Mucosa of stomach (tissue), 1 donor: ENCODE data around the gene AOAH.
"Not testable (repeated sequence)": the region's sequence is repeated elsewhere in the genome, so short reads cannot be mapped to it uniquely, and the experiment has no call there.

Source experiments
- H3K27me3 ChIP-seq: one replicate; pipeline ENCODE4 v1.7.0; 2013; ENCODE audit warnings: mild to moderate bottlenecking, low read length; ENCODE audit not compliant: control insufficient read depth, insufficient read depth
- H3K36me3 ChIP-seq: one replicate; pipeline ENCODE4 v1.7.0; 2013; ENCODE audit warnings: low read length; ENCODE audit not compliant: control insufficient read depth, insufficient read depth
- H3K4me1 ChIP-seq: one replicate; pipeline ENCODE4 v1.7.0; 2013; ENCODE audit warnings: mild to moderate bottlenecking, low read length; ENCODE audit not compliant: control insufficient read depth, insufficient read depth
- H3K4me3 ChIP-seq: one replicate; pipeline ENCODE4 v1.7.0; 2013; ENCODE audit warnings: low read length
- H3K9ac ChIP-seq: one replicate; pipeline ENCODE4 v1.7.0; 2013; ENCODE audit warnings: mild to moderate bottlenecking, low read length, moderate library complexity
- H3K9me3 ChIP-seq: one replicate; pipeline ENCODE4 v1.7.0; 2013; ENCODE audit warnings: mild to moderate bottlenecking, low read length, moderate library complexity; ENCODE audit not compliant: control insufficient read depth
- donor health status: Pancreatic carcinoma.

The AOAH gene

DNA sequence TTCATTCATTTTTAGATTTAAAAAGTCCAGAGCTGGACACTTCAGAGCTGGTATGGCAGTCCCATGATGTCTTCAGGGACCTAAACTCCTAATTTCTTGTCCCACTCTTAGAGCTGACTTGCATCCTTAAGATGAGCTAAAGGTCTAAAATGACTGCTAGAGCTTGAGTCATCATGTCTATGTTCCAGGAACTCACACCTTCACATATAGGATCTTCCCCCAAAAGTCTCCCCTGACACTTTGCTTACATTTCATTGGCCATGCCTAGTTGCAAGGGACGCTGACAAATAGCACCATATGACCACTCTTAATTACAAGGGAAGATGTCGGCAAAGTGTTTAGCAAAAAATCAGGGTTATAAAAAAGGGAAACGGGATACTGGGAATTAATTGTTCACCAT, 10.4 kb upstream of the AOAH start:
- H3K36me3 ChIP-seq: no peaks in the 10 kb centered on the region
- H3K27me3 ChIP-seq: no peaks in the 10 kb centered on the region
- H3K9ac ChIP-seq: no peak overlapping the region
- H3K4me1 ChIP-seq: no peaks in the 10 kb centered on the region
- H3K9me3 ChIP-seq: no peaks in the 10 kb centered on the region
- H3K4me3 ChIP-seq: no peak overlapping the region

DNA sequence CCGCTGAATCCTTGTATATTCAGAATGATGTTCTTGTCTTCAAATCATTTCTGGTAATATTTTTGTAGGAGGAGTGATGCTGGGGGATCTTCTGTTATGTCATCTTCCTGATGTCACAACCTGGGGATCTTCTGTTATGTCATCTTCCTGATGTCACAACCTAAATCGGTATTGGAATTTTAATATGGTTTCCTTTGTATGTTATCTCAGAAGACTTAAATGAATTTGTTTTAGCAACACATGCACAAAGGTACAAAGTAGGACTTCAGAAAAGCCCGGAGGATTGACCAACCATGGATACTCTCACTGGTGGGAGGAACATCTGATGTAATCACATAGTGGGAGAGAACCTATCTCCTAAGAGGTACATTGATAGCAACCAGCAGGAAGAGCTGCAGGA, 9.1 kb upstream of the AOAH start:
- Histone ChIP-seq H3K4me3 (no peak overlapping the region), H3K9me3 (no peaks in the 10 kb centered on the region)

DNA sequence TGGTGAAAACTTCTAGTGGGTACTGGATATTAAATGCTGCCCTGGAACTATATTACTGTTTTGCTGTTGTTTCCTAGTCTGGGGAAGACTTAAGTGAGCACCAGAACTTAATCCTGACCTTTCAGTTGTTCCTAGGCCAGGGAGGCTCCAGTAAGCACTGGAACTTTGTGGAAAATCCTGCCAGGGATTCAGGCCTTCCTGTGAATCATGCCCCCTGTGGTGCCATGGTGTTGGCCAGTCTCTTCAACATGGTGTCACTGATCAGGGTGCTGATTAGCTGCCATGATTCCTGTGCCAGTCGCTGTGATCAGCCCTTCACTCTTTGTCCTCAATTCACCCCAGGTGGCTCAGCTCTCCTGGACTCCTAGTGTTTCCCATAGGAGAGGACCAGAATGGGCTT, 8.5 kb upstream of the AOAH start:
- no peaks in the 10 kb centered on the region for H3K36me3 ChIP-seq
- H3K4me3 ChIP-seq: no peak overlapping the region
- H3K4me1 ChIP-seq: no peaks in the 10 kb centered on the region
- H3K9ac ChIP-seq: no peak overlapping the region
- H3K27me3 ChIP-seq: no peaks in the 10 kb centered on the region
- no peaks in the 10 kb centered on the region for H3K9me3 ChIP-seq

More for the DNA sequence above, 9.1 kb upstream of the AOAH start:
- Histone ChIP-seq H3K4me1 (no peaks in the 10 kb centered on the region), H3K9ac (no peak overlapping the region), H3K27me3 (no peaks in the 10 kb centered on the region), H3K36me3 (no peaks in the 10 kb centered on the region)

DNA sequence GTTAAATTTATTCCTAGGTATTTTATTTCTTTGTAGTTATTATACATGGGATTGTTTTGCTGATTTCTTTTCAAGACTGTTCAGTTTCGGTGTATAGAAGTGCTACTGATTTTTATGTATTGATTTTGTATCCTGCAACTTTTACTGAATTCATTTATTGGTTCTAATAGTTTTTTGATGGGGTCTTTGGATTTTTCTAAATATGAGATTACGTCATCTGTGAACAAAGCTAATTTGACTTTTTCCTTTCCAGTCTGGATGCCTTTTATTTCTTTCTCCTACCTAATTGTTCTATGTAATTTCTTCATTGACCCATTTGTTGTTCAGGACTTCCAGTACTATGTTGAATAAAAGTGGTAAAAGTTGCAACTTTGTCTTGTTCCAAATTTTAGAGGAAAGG, 5.8 kb upstream of the AOAH start:
- no peaks in the 10 kb centered on the region for H3K9me3 ChIP-seq
- no peak overlapping the region for H3K9ac ChIP-seq
- no peaks in the 10 kb centered on the region for H3K27me3 ChIP-seq
- no peak overlapping the region for H3K4me3 ChIP-seq
- H3K4me1 ChIP-seq: no peaks in the 10 kb centered on the region
- no peaks in the 10 kb centered on the region for H3K36me3 ChIP-seq

DNA sequence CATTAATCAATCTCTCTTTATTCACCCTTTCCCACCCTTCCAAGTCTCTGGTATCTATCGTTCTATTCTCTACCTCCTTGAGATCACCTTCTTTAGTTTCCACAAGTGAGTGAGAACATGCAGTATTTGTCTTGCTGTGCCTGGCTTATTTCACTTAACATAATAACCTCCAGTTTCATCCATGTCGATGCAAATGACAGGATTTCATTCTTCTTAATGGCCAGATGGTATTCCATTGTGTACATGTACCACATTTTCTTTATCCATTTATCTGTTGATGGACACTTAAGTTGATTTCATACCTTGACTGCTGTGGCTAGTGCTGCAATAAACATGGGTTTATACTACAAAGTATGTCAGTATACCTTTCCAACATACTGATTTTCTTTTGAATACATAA, 3.8 kb upstream of the AOAH start:
- Histone ChIP-seq H3K9ac (no peak overlapping the region), H3K27me3 (no peaks in the 10 kb centered on the region), H3K36me3 (no peaks in the 10 kb centered on the region), H3K4me1 (no peaks in the 10 kb centered on the region), H3K4me3 (no peak overlapping the region), H3K9me3 (no peaks in the 10 kb centered on the region)

DNA sequence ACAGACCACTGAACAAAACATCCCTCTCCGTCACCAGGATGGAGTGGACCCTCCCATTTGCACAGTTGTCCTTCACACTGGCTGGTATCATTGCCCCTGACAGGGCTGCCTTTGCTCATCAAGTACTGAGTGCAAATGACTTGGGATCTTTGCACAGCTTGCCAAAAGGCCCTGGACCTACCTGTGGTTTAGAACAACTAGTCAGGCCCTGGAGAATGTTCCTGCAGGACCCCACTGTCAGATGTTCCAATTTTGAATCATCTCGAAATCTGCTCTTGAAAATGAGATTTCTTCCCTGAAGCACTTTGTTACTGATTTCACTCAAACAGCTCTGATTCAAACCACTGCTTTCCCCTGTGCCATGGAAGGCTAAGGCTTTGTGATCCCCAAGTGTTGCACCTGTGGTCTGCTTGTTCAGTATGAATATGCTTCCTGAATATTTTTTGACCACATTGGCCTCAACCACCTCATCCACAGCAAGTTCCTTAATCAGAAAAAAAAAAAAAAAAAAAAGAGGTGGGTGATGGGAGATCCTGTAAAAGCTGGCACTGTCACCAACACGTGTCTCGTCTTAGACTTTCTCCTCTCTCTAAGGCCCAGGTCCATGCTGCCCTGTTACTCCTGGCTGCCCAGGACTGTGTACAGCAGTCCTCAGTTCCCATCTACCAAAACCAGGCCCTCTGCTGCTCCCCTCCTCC, 2.7 kb upstream of the AOAH start:
- Histone ChIP-seq H3K36me3 (no peaks in the 10 kb centered on the region), H3K9ac (no peak overlapping the region), H3K4me1 (no peaks in the 10 kb centered on the region), H3K9me3 (no peaks in the 10 kb centered on the region), H3K4me3 (no peak overlapping the region), H3K27me3 (no peaks in the 10 kb centered on the region)

DNA sequence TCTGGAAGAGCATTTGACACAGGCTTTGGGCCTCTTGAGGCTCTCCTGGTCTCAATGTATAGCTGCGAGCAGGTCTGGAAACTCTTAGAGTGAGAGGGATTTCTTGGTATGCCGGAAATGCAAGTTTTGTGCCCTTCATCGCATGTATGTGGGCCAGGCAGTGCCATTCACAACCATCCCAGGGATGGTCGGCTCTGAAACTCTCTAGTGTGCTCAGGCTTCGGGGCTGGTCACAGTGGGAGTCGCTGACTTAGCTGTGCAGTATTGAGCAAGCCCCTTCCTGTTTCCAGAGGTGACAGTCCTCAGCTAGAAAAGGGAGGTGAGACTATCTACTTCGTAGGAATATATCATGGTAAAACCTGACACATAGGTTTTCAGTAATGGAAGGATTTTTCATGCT, 2.0 kb upstream of the AOAH start:
- H3K4me3 ChIP-seq: no peak overlapping the region
- H3K9me3 ChIP-seq: no peaks in the 10 kb centered on the region
- H3K4me1 ChIP-seq: no peaks in the 10 kb centered on the region
- no peak overlapping the region for H3K9ac ChIP-seq
- no peaks in the 10 kb centered on the region for H3K36me3 ChIP-seq
- H3K27me3 ChIP-seq: no peaks in the 10 kb centered on the region

DNA sequence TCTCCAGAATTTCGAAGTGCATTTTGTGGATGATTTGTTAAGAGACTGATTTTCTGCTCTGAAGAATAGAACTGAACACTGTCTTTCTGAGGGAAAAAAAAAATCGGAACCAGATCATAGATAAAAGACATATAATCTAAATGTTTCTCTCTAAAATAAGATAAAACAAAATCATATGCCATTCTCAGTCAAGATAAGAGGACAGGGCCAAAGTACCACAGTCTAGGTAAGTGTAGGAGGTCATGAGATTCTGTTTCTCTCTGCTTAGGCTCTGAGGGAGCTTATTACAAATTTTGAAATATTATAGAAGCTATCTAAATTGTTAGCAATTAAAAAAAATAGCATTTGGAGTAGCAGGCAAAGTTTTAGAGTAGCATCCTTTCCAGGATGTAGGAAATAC, 702 bp upstream of the AOAH start:
- Histone ChIP-seq H3K4me3 (no peak overlapping the region), H3K9me3 (no peaks in the 10 kb centered on the region), H3K36me3 (no peaks in the 10 kb centered on the region), H3K4me1 (no peaks in the 10 kb centered on the region), H3K27me3 (peaks cover 3% of the 10 kb centered on the region), H3K9ac (no peak overlapping the region)

DNA sequence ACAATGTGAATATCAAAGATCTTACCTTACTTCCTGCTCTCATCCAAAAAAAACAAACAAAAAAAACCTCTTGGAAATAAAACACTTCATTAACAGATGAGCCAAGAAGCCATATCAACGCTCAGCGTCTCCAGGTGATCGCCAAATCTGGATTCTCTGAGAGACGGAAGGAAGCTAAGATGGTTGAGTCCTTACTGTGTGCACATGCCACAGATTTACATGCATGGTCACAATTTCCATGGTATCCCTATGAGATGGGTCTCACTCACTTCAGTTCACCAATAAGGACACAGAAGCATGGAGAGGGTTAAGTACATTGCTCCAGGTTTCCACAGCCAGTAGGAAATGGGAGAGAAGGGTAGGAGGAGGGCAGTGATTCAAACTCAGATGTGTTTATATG, 1.0 kb downstream of the AOAH start:
- no peak overlapping the region for H3K4me3 ChIP-seq

DNA sequence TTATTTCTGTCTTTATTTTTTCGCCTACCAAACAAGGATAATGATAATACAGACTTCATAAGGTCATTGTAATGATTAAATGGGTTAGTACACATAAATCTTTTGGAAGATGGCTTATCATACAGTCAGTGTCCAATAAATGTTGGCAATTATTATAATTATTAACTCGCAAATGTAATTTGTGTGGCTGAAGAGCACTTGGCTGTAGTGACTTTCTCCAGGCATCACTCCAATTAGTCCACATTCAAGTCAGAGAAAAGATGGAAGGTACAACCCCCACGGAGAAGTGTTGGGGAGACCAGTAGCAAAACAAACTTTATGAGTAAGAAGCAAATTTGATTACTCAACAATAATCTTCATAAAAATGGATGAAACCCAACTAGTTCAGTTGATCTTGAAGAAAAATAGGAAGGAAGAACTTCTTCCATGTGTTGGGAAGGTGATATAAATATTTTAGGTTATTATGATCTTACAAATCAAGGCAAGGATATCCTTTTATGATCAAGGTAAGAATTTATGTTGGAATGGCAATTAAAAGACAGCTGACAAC, 5.1 kb downstream of the AOAH start:
- Histone ChIP-seq H3K4me1 (no peaks in the 10 kb centered on the region), H3K36me3 (no peaks in the 10 kb centered on the region), H3K4me3 (no peak overlapping the region), H3K9ac (no peak overlapping the region), H3K9me3 (no peaks in the 10 kb centered on the region), H3K27me3 (peaks cover 3% of the 10 kb centered on the region)

More for the DNA sequence above, 1.0 kb downstream of the AOAH start:
- Histone ChIP-seq H3K36me3 (no peaks in the 10 kb centered on the region), H3K9ac (no peak overlapping the region), H3K4me1 (no peaks in the 10 kb centered on the region), H3K27me3 (peaks cover 3% of the 10 kb centered on the region), H3K9me3 (no peaks in the 10 kb centered on the region)

DNA sequence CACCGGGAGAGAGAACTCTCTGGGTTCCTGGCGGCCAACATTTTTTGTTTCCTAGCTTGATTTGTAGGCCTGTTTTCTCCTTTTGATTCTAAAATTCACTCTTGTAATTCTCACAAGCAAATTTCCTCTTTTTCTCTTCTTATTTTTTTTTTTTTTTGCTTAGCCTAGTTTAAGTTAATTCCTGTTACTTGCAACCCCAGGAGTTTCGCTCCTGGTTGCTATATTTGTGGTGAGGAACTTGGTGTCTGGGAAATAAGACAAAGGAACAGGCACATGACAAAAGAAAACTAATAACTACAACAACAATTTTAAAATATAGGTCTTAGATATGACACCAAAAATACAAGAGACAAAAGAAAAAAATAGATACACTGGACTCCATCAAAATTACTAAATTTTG, 6.7 kb downstream of the AOAH start:
- H3K4me3 ChIP-seq: no peak overlapping the region
- H3K27me3 ChIP-seq: peaks cover 3% of the 10 kb centered on the region
- no peaks in the 10 kb centered on the region for H3K9me3 ChIP-seq
- no peaks in the 10 kb centered on the region for H3K4me1 ChIP-seq
- no peaks in the 10 kb centered on the region for H3K36me3 ChIP-seq
- no peak overlapping the region for H3K9ac ChIP-seq

DNA sequence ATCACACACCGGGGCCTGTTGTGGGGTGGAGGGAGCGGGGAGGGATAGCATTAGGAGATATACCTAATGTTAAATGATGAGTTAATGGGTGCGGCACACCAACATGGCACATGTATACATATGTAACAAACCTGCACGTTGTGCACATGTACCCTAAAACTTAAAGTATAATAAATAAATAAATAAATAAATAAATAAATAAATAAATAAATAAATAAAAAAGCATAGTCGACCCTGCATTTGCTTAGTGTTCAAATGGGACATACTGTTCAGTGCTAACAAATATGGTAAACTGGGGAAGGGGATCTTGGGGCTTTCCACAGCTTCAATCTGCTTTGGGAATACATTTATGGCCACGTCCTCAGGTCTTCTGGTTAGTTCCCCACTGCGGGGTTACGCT, 7.5 kb downstream of the AOAH start:
- H3K9ac ChIP-seq, H3K27me3 ChIP-seq, H3K9me3 ChIP-seq, H3K36me3 ChIP-seq, H3K4me1 ChIP-seq, H3K4me3 ChIP-seq: not testable (repeated sequence)

DNA sequence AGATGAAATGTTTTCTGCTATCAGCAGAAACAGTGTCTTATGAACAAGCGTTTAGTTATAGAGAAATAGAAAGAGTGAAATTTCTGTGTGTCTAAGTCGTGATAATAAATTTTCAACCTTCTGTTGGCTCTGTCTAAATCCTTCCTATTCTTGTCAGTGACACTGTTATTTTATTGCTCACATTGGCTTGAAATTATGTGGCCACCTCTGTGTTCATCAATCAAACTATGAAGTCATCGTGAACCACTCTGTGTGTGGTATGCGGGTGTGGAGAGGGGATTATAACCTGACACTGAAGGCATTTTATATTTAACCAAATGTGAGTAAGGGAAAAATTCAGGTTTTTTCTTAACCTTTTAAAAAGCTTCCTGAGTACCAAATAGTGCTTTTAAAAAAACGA, 12.3 kb downstream of the AOAH start:
- no peak overlapping the region for H3K4me3 ChIP-seq
- peaks cover 10% of the 10 kb centered on the region for H3K4me1 ChIP-seq
- H3K9me3 ChIP-seq: no peaks in the 10 kb centered on the region
- H3K27me3 ChIP-seq: peaks cover 4% of the 10 kb centered on the region
- no peak overlapping the region for H3K9ac ChIP-seq
- no peaks in the 10 kb centered on the region for H3K36me3 ChIP-seq
